Tongue (tissue), 2 donors: Measurements from ENCODE around the gene KRT85. TPM values are rescaled to one million over a fixed set of nuclear protein-coding genes. Genes with fewer than 3 reads are reported as not detected.
"Not testable (repeated sequence)": the region's sequence is repeated elsewhere in the genome, so short reads cannot be mapped to it uniquely, and the experiment has no call there.

Experiments
- DNase-seq: peaks from one replicate; pipeline ENCODE4 v3.0.0-alpha.2; 2015
- total RNA-seq: library from RNA; depleted of rRNA; stranded (reverse); fragments of >200 nt; gene quantifications from one replicate; pipeline ENCODE4 v1.2.3, GENCODE V29; 2014

Gene KRT85
- total RNA-seq, 1 donor from 2014 or later, result not detected

- no peak for DNase-seq
These were observed 43.7 kb downstream of the KRT85 start for GRCh38 chr12:52323416-52324152.

- no peak for DNase-seq
These were observed 44.3 kb downstream of the KRT85 start for GRCh38 chr12:52323001-52323400.

GRCh38 chr12:52322069-52322468 is 45.2 kb downstream of the KRT85 start:
- no peak for DNase-seq

GRCh38 chr12:52321418-52321817 is 45.9 kb downstream of the KRT85 start:
- DNase-seq, result peak; percentile 69

- no peak for DNase-seq
These were observed 46.4 kb downstream of the KRT85 start, which contains the start of gene KRT83 for GRCh38 chr12:52320784-52321400. TSS of gene KRT83 (minus strand) at chr12:52321398. CDS start at chr12:52321335, 63 bp downstream.

- DNase-seq, result no peak
These were observed 48.2 kb downstream of the KRT85 start for GRCh38 chr12:52319097-52319496.

GRCh38 chr12:52318241-52318990 is 48.9 kb downstream of the KRT85 start:
- no peak for DNase-seq

- DNase-seq, result no peak
These were observed 49.7 kb downstream of the KRT85 start for GRCh38 chr12:52317468-52318052.

GRCh38 chr12:52316701-52317100 is 50.6 kb downstream of the KRT85 start:
- DNase-seq, result no peak

GRCh38 chr12:52316290-52316689 is 51.0 kb downstream of the KRT85 start:
- no peak for DNase-seq

- DNase-seq, result not testable (repeated sequence)
These were observed 51.6 kb downstream of the KRT85 start for GRCh38 chr12:52315721-52316120.

- no peak for DNase-seq
These were observed 52.8 kb downstream of the KRT85 start for GRCh38 chr12:52314511-52314910.

GRCh38 chr12:52313926-52314325 is 53.4 kb downstream of the KRT85 start:
- no peak for DNase-seq

- no peak for DNase-seq
These were observed 53.8 kb downstream of the KRT85 start for GRCh38 chr12:52313461-52313860.

- DNase-seq, result no peak
These were observed 55.2 kb downstream of the KRT85 start for GRCh38 chr12:52312086-52312485.

- peak; percentile 53 for DNase-seq
These were observed 56.0 kb downstream of the KRT85 start for GRCh38 chr12:52311285-52311648.

- DNase-seq, result peak; percentile 31
These were observed 56.5 kb downstream of the KRT85 start for GRCh38 chr12:52310622-52311284.

Other genes with a start within 250 kb of the KRT85 start
- gene KRT80, start 175.5 kb downstream of the KRT85 start, total RNA-seq, result 10.3 TPM
- 27.1 TPM for gene KRT7, start 134.2 kb downstream of the KRT85 start, total RNA-seq
- gene KRT86, start 92.8 kb downstream of the KRT85 start, total RNA-seq, result not detected
- 0.41 TPM for gene KRT81, start 75.9 kb downstream of the KRT85 start, total RNA-seq
- gene KRT83, start 46.1 kb downstream of the KRT85 start, total RNA-seq, result not detected
- gene KRT84, start 18.2 kb upstream of the KRT85 start, total RNA-seq, result not detected
- gene KRT82, start 38.9 kb upstream of the KRT85 start, total RNA-seq, result not detected
- 0.21 TPM for gene KRT75, start 66.9 kb upstream of the KRT85 start, total RNA-seq
- 17.0 TPM for gene KRT6B, start 84.7 kb upstream of the KRT85 start, total RNA-seq
- 19.3 TPM for gene KRT6C, start 106.3 kb upstream of the KRT85 start, total RNA-seq
- 299 TPM for gene KRT6A, start 125.8 kb upstream of the KRT85 start, total RNA-seq
- gene KRT5, start 152.9 kb upstream of the KRT85 start, total RNA-seq, result 1,219 TPM
- not detected for gene KRT71, start 185.7 kb upstream of the KRT85 start, total RNA-seq
- 0.10 TPM for gene KRT74, start 206.4 kb upstream of the KRT85 start, total RNA-seq
- gene KRT72, start 234.0 kb upstream of the KRT85 start, total RNA-seq, result 0.21 TPM